SHP77 (cell line): ENCODE measurements around the gene SUPT3H.

Experiments
- DNase-seq, 2 experiments: peaks; one replicate each; lab custom pipeline; 2025; lab: John Stamatoyannopoulos, UW

Gene SUPT3H

GRCh38 chr6:45002390-45003105 lies 375.2 kb downstream of the SUPT3H start:
- DNase-seq = no peak

- DNase-seq = no peak
These were observed 376.1 kb downstream of the SUPT3H start for GRCh38 chr6:45001663-45002062.

- no peak for DNase-seq
These were observed 376.9 kb downstream of the SUPT3H start for GRCh38 chr6:45000833-45001232.

GRCh38 chr6:44999066-44999465 lies 378.7 kb downstream of the SUPT3H start:
- DNase-seq = no peak

- DNase-seq = no peak
These were observed 382.1 kb downstream of the SUPT3H start for GRCh38 chr6:44995486-44996132.

- DNase-seq = no peak
These were observed 388.3 kb downstream of the SUPT3H start for GRCh38 chr6:44989391-44989790.

GRCh38 chr6:44985006-44985405 lies 392.7 kb downstream of the SUPT3H start:
- no peak for DNase-seq

- DNase-seq = no peak
These were observed 394.0 kb downstream of the SUPT3H start for GRCh38 chr6:44983467-44984365.

- no peak for DNase-seq
These were observed 396.9 kb downstream of the SUPT3H start for GRCh38 chr6:44980841-44981240.

GRCh38 chr6:44976677-44977641 lies 400.8 kb downstream of the SUPT3H start:
- no peak for DNase-seq

GRCh38 chr6:44974511-44974910 lies 403.2 kb downstream of the SUPT3H start:
- DNase-seq = peak in 1 of 2 experiments; percentile 3

GRCh38 chr6:44972709-44973108 lies 405.0 kb downstream of the SUPT3H start:
- no peak for DNase-seq

- no peak for DNase-seq
These were observed 408.1 kb downstream of the SUPT3H start for GRCh38 chr6:44969446-44970185.

- no peak for DNase-seq
These were observed 410.3 kb downstream of the SUPT3H start for GRCh38 chr6:44967481-44967880.

GRCh38 chr6:44966449-44967092 lies 411.2 kb downstream of the SUPT3H start:
- DNase-seq = no peak

- no peak for DNase-seq
These were observed 412.0 kb downstream of the SUPT3H start for GRCh38 chr6:44965708-44966107.

- DNase-seq = no peak
These were observed 416.8 kb downstream of the SUPT3H start for GRCh38 chr6:44960898-44961297.

- DNase-seq = no peak
These were observed 418.1 kb downstream of the SUPT3H start for GRCh38 chr6:44959651-44960050.

GRCh38 chr6:44957156-44957555 lies 420.6 kb downstream of the SUPT3H start:
- no peak for DNase-seq

GRCh38 chr6:44956396-44956795 lies 421.3 kb downstream of the SUPT3H start:
- DNase-seq = no peak
